HCT116 (cell line): ENCODE results near the gene RECK. TPM values are rescaled to one million over a fixed set of nuclear protein-coding genes. Genes with fewer than 3 reads are reported as not detected.

ENCODE experiments used
- ATAC-seq: fragments of 200-7000 bp; cut with Tn5 transposase; 2 replicates; pipeline ENCODE4 v1.9.1; 2020; ENCODE audit warnings: mild to moderate bottlenecking, moderate library complexity
- BruUV-seq: library from RNA; stranded (reverse); fragments of 400-500 nt; replicated peaks from 2 replicates; lab custom pipeline; 2021; lab: Mats Ljungman, UMichigan
- CTCF ChIA-PET: fragments of 300-600 bp; sonication (Branson Sonifier 250); formaldehyde crosslinking; loops from one replicate; lab custom pipeline; 2021; ENCODE audit warnings: antibody characterized with exemption; lab: Charles Lee
- POLR2A ChIA-PET: fragments of 300-600, 350-600 bp; sonication (Branson Sonifier 250); formaldehyde crosslinking; loops from one replicate; lab custom pipeline; 2021; ENCODE audit warnings: antibody characterized with exemption; lab: Charles Lee
- RAD21 ChIA-PET, 2 experiments: fragments of 300-600 bp; sonication (Branson Sonifier 250); formaldehyde crosslinking; loops; one replicate each; lab custom pipeline; 2023; ENCODE audit warnings: low total read pairs in 2 of 2; ENCODE audit not compliant: uncharacterized antibody in 2 of 2, unreplicated experiment in 2 of 2, low non-redundant PET in 1 of 2; lab: Charles Lee
- DNase-seq: peaks from one replicate; pipeline ENCODE4 v3.0.0-alpha.2; 2010; ENCODE audit warnings: low read depth, low spot score
- H2AFZ ChIP-seq: fragments of 200-600 bp; shearing (Covaris generic), sonication (generic); 2 replicates; pipeline ENCODE4 v1.6.1; 2017; ENCODE audit warnings: low read depth, mixed run types, mixed read lengths, antibody characterized with exemption, low read length; ENCODE audit not compliant: poor library complexity, severe bottlenecking
- H3K27ac ChIP-seq: 2 replicates; pipeline ENCODE4 v1.5.1; 2012; ENCODE audit warnings: low read depth, low read length
- H3K27me3 ChIP-seq: fragments of 200-600 bp; sonication (generic); 2 replicates; pipeline ENCODE4 v1.6.1; 2016; ENCODE audit warnings: mixed run types, low read length, mixed read lengths; ENCODE audit not compliant: insufficient read depth
- H3K36me3 ChIP-seq, 2 experiments: fragments of 200-500 bp in 1 of 2; fragments of 200-600 bp in 1 of 2; sonication (Bioruptor generic) in 1 of 2; sonication (generic) in 1 of 2; 2 replicates each; pipeline versions ENCODE4 v1.5.1 to v1.6.1; 2014 to 2016; ENCODE audit warnings: low read length in 2 of 2, inconsistent platforms in 1 of 2, mixed read lengths in 1 of 2, mixed run types in 1 of 2; ENCODE audit not compliant: insufficient read depth in 2 of 2, control insufficient read depth in 1 of 2
- H3K4me1 ChIP-seq, 2 experiments: fragments of 200-600 bp in 1 of 2; sonication (generic) in 1 of 2; 2 replicates each; pipeline versions ENCODE4 v1.5.1 to v1.6.1; 2012 to 2017; ENCODE audit warnings: low read length in 2 of 2, inconsistent platforms in 1 of 2, mild to moderate bottlenecking in 1 of 2, mixed read lengths in 1 of 2, mixed run types in 1 of 2, moderate library complexity in 1 of 2; ENCODE audit not compliant: insufficient read depth in 2 of 2, control insufficient read depth in 1 of 2
- H3K4me2 ChIP-seq: fragments of 200-600 bp; sonication (generic); 2 replicates; pipeline ENCODE4 v1.6.1; 2017; ENCODE audit warnings: mixed run types, low read length, mixed read lengths
- H3K4me3 ChIP-seq, 2 experiments: fragments of 200-600 bp in 1 of 2; sonication (generic) in 1 of 2; replicated peaks in 1 of 2; 2 replicates each; pipeline ENCODE4 v1.5.1; 2011 to 2016; ENCODE audit warnings: low read length in 2 of 2, control low read depth in 1 of 2, low read depth in 1 of 2, mild to moderate bottlenecking in 1 of 2, mixed read lengths in 1 of 2, mixed run types in 1 of 2
- H3K79me2 ChIP-seq: fragments of 200-600 bp; sonication (generic); 2 replicates; pipeline ENCODE4 v1.6.1; 2017; ENCODE audit warnings: mild to moderate bottlenecking, mixed run types, low read length, moderate library complexity, mixed read lengths; ENCODE audit not compliant: insufficient read depth
- H3K9ac ChIP-seq: fragments of 200-600 bp; sonication (generic); 2 replicates; pipeline ENCODE4 v1.6.1; 2016; ENCODE audit warnings: low read length, mixed read lengths
- H3K9me2 ChIP-seq: fragments of 200-600 bp; sonication (generic), shearing (Covaris generic); 2 replicates; pipeline ENCODE4 v1.6.1; 2017; ENCODE audit warnings: mixed run types, mild to moderate bottlenecking, moderate library complexity; ENCODE audit not compliant: insufficient read depth
- H3K9me3 ChIP-seq, 2 experiments: fragments of 200-500 bp in 1 of 2; fragments of 200-600 bp in 1 of 2; sonication (Bioruptor generic) in 1 of 2; sonication (generic) in 1 of 2; 2 replicates each; pipeline ENCODE4 v1.6.1; 2014 to 2017; ENCODE audit warnings: low read length in 2 of 2, mixed read lengths in 2 of 2, inconsistent platforms in 1 of 2, low read depth in 1 of 2, mild to moderate bottlenecking in 1 of 2, mixed run types in 1 of 2, moderate library complexity in 1 of 2; ENCODE audit not compliant: control insufficient read depth in 1 of 2, insufficient read depth in 1 of 2
- H4K20me1 ChIP-seq: fragments of 200-600 bp; sonication (generic), shearing (Covaris generic); 2 replicates; pipeline ENCODE4 v1.6.1; 2017; ENCODE audit warnings: mixed run types, mild to moderate bottlenecking, moderate library complexity; ENCODE audit not compliant: insufficient read depth
- CTCF ChIP-seq, 3 experiments: fragments of 200-600 bp in 1 of 3; sonication (generic) in 1 of 3; IDR thresholded peaks in 2 of 3; conservative IDR thresholded peaks in 1 of 3; 2 replicates each; pipeline ENCODE4 v1.5.1; 2012 to 2017; ENCODE audit warnings: low read depth in 2 of 3, low read length in 2 of 3, antibody characterized with exemption in 1 of 3, borderline replicate concordance in 1 of 3, control low read depth in 1 of 3, mild to moderate bottlenecking in 1 of 3, mixed read lengths in 1 of 3, mixed run types in 1 of 3, moderate library complexity in 1 of 3; ENCODE audit not compliant: insufficient read depth in 1 of 3
- EGR1 ChIP-seq: IDR thresholded peaks from 2 replicates; pipeline ENCODE4 v1.6.1; 2012; ENCODE audit warnings: low read depth
- ELF1 ChIP-seq: IDR thresholded peaks from 2 replicates; pipeline ENCODE4 v1.6.1; 2012; ENCODE audit warnings: low read depth, borderline replicate concordance
- FOSL1 ChIP-seq: IDR thresholded peaks from 2 replicates; pipeline ENCODE4 v1.6.1; 2012; ENCODE audit warnings: low read depth
- JUND ChIP-seq: IDR thresholded peaks from 2 replicates; pipeline ENCODE4 v1.6.1; 2012
- POLR2A ChIP-seq: IDR thresholded peaks from 2 replicates; pipeline ENCODE4 v1.7.0; 2011; ENCODE audit warnings: borderline replicate concordance; ENCODE audit not compliant: insufficient read depth, insufficient read length; ENCODE audit errors: extremely low read depth
- RAD21 ChIP-seq: IDR thresholded peaks from 2 replicates; pipeline ENCODE4 v1.6.1; 2012; ENCODE audit warnings: low read depth, mild to moderate bottlenecking
- SIN3A ChIP-seq: IDR thresholded peaks from 2 replicates; pipeline ENCODE4 v1.6.1; 2012; ENCODE audit warnings: low read depth
- YY1 ChIP-seq: IDR thresholded peaks from 2 replicates; pipeline ENCODE4 v1.6.1; 2011; ENCODE audit warnings: low read length, low read depth, moderate library complexity, mild to moderate bottlenecking; ENCODE audit not compliant: insufficient replicate concordance; ENCODE audit errors: extremely low read depth
- ZNF274 ChIP-seq: fragments of 200-500 bp; sonication (Bioruptor generic); IDR thresholded peaks from 2 replicates; pipeline ENCODE4 v1.6.1; 2014; ENCODE audit warnings: mild to moderate bottlenecking, low read depth, low read length, inconsistent platforms
- intact Hi-C: fragments of 100-400 bp; cut with micrococcal nuclease; formaldehyde crosslinking; loops from 2 replicates; pipeline ENCODE4 v1.10.0; 2022
- total RNA-seq: library from RNA; stranded (reverse); gene quantifications from one replicate; pipeline ENCODE4 v1.2.1, GENCODE V29; 2021; ENCODE audit not compliant: unreplicated experiment
- TF ChIP-seq, protein P1 (sequence below): IDR thresholded peaks from 2 replicates; pipeline ENCODE4 v1.6.1; 2012
- TF ChIP-seq, protein P2 (sequence below): IDR thresholded peaks from 2 replicates; pipeline ENCODE4 v1.6.1; 2012

The RECK gene
- total RNA-seq, 1 experiment from 2014 or later, result 3.8 TPM

GRCh38 chr9:36018129-36018528, 18.6 kb upstream of the RECK start:
- no TSS peak for BruUV-seq
- ChIA-PET POLR2A (no interaction called here), RAD21 (no interaction called here), CTCF (no interaction called here)
- no peaks in the 10 kb centered on the region for H3K79me2 ChIP-seq
- no peaks in the 10 kb centered on the region for H3K4me1 ChIP-seq
- no peak for ATAC-seq
- no peaks in the 10 kb centered on the region for H4K20me1 ChIP-seq
- no peak overlapping the region for H2AFZ ChIP-seq
- intact Hi-C loops, result no loop called here
- H3K9ac ChIP-seq, result no peak overlapping the region
- no peaks in the 10 kb centered on the region for H3K9me3 ChIP-seq
- no peaks in the 10 kb centered on the region for H3K9me2 ChIP-seq
- H3K36me3 ChIP-seq, result no peaks in the 10 kb centered on the region
- H3K4me2 ChIP-seq, result no peak overlapping the region
- H3K27ac ChIP-seq, result no peak overlapping the region
- H3K27me3 ChIP-seq, result no peaks in the 10 kb centered on the region
- DNase-seq, result no peak
- no peak overlapping the region for H3K4me3 ChIP-seq
- TF ChIP-seq, protein P1, sequence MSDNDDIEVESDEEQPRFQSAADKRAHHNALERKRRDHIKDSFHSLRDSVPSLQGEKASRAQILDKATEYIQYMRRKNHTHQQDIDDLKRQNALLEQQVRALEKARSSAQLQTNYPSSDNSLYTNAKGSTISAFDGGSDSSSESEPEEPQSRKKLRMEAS, result no peak
- no peak for TF ChIP-seq RAD21
- no peak for TF ChIP-seq ZNF274
- no peak for TF ChIP-seq CTCF (IDR thresholded peaks at IDR 0.05 in 2 of 3, conservative IDR thresholded peaks at IDR 0.05 in 1 of 3; ENCODE audit: borderline replicate concordance in 1 of 3, insufficient read depth in 1 of 3, low read depth in 2 of 3, low read length in 2 of 3)
- TF ChIP-seq POLR2A, result no peak
- no peak for TF ChIP-seq FOSL1

DNA sequence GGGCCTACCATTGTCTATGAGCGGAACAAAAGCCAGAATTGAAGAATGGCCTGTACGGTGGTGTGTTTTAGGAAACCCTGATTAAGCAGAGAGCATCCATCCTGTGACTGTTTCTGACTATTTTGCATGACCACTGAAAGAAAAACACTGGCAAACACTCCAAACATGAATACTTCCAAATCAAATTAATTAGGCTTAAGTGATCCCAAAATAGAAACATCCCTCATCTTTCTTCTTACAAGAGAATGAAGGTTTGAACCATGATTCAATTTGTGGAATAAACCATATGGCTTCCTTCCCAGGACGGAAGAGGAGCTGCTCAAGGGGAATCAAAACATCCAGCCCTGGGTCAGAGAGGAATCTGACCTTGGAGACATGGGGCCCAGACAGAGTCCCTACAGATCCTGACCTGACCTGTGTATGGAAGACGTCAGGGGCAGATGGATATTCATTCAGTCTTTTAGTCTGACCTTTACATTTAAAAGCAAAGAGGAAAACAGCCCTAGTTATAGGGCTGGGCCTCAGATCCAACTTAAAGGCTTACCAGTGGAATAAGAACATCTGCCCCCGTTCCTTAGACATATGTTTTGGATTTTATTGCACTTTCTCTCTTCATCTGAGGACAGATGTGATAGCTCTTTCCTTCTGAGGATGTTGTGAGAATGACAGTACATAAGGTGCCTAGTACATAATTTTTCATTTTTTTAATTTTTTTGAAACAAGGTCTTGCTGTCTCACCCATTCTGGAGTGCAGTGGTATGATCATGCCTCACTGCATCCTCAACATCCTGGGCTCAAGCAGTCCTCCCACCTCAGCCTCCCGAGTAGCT, 17.6 kb upstream of the RECK start:
- Histone ChIP-seq H3K4me2 (no peak overlapping the region), H3K27me3 (no peaks in the 10 kb centered on the region), H3K9ac (no peak overlapping the region), H3K79me2 (no peaks in the 10 kb centered on the region), H2AFZ (no peak overlapping the region), H4K20me1 (no peaks in the 10 kb centered on the region), H3K4me1 (no peaks in the 10 kb centered on the region), H3K9me3 (no peaks in the 10 kb centered on the region), H3K27ac (no peak overlapping the region), H3K9me2 (no peaks in the 10 kb centered on the region), H3K36me3 (no peaks in the 10 kb centered on the region), H3K4me3 (no peak overlapping the region)
- ChIA-PET CTCF (no interaction called here), RAD21 (no interaction called here), POLR2A (no interaction called here)
- DNase-seq, result no peak
- no TSS peak for BruUV-seq
- intact Hi-C loops, result no loop called here
- ATAC-seq, result no peak
- TF ChIP-seq ELF1, result no peak
- TF ChIP-seq, protein P2, sequence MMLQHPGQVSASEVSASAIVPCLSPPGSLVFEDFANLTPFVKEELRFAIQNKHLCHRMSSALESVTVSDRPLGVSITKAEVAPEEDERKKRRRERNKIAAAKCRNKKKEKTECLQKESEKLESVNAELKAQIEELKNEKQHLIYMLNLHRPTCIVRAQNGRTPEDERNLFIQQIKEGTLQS, result no peak
- TF ChIP-seq JUND, result no peak
- no peak for TF ChIP-seq YY1
- no peak for TF ChIP-seq POLR2A
- no peak for TF ChIP-seq EGR1
- TF ChIP-seq ZNF274, result no peak
- TF ChIP-seq CTCF (IDR thresholded peaks at IDR 0.05 in 2 of 3, conservative IDR thresholded peaks at IDR 0.05 in 1 of 3; ENCODE audit: borderline replicate concordance in 1 of 3, insufficient read depth in 1 of 3, low read depth in 2 of 3, low read length in 2 of 3), result no peak
- no peak for TF ChIP-seq SIN3A
